ENCODE results near the gene SOST.

SOST gene

GRCh38 chr17:43740541-43740940 is 18.1 kb downstream of the SOST start:
- DNase-seq = no peak

DNA sequence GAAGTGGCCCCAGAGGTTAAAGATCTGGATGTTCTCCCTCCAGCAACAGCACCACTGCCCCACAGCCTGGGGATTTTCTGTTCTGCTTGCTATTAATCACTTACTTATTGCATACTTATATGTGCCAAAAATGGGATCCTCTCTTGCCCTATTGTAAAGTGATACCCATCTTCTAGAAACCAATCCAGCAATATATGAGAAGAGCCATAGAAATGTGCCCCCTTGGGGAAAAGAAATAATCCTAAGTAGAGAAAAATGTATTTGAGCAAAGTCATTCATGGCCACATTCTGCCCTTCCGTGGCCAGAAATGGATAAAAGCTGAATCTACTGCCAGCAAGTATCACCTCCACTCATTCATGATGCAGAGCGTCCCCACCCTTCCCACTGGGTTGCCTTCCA is 20.9 kb downstream of the SOST start:
- DNase-seq = no peak

DNA sequence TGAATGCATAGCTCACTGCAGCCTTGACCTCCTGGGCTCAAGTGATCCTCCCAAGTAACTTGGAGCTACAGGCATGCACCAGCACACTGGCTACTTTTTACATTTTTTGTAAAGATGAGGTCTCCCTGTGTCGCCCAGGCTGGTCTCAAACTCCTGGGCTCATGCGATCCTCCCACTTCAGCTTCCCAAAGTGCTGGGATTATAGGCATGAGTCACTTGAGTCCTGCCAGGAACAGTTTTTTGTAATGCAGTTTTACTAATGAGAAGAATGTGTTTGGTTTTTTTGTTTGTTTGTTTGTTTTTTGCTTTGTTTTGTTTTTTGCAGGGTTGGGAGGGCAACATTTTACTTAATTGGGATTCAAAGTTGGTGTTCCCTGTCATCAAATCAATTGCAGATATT is 22.2 kb downstream of the SOST start:
- DNase-seq = no peak

- DNase-seq = no peak
Observed at GRCh38 chr17:43734376-43734775, 24.2 kb downstream of the SOST start.

DNA sequence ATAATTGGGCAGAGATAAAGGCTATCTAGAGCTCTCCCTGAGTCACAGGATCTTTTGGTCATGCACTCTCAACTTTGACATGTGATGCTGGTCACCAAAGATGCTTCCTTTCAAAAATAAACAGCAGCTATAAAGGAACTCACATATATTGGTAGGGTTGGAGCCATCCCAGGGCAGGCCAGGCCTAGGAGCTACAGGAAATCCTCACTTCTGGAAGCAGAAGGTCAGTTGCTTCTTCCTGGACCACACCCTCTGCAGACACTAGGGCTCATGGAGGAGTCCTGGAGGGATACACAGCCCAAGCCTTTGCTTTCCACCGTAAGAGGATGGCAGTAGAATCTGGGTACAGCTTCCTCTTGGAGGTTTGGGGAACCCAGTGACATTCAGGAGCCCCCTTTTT is 24.6 kb downstream of the SOST start:
- no peak for DNase-seq

GRCh38 chr17:43732958-43733357 is 25.6 kb downstream of the SOST start:
- DNase-seq = no peak

- no peak for DNase-seq
Observed at GRCh38 chr17:43728081-43728480, 30.5 kb downstream of the SOST start.

GRCh38 chr17:43723697-43724359 is 34.8 kb downstream of the SOST start:
- DNase-seq = no peak

DNA sequence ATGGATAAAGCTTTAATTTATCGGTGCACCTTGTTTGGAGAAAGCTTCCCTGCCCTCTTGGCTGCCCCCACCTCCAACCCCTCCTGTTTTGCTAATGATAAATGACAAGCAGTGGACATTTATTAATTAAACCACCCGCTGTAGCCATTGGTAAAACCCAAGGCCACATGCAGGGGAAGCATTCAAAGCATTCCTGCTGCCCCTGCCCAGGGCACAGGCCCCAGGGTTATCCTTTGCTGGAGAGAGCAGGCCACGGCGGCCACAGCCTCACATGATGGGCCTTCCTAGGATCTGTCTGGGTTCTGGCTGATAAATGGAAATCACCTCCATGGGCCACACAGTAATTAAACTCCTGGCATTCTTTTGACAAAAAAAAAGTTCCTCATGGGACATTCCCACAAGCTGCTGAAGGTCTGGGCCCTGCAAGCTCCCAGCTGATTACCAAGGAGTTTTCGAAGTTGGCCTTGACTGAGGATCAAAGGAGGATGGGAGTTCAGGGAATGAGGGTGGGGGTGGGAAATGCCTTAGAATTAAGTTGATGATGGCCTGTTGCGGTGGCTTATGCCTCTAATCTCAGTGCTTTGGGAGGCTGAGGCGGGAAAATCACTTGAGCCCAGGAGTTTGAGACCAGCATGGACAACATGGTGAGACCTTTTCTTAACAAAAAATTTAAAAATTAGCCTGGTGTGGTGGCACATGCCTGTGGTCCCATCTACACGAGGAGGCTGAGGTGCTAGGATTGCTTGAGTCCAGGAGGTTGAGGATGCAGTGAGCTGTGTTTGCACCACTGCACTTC is 35.5 kb downstream of the SOST start:
- DNase-seq = no peak

GRCh38 chr17:43722269-43722619 is 36.3 kb downstream of the SOST start:
- DNase-seq = no peak

DNA sequence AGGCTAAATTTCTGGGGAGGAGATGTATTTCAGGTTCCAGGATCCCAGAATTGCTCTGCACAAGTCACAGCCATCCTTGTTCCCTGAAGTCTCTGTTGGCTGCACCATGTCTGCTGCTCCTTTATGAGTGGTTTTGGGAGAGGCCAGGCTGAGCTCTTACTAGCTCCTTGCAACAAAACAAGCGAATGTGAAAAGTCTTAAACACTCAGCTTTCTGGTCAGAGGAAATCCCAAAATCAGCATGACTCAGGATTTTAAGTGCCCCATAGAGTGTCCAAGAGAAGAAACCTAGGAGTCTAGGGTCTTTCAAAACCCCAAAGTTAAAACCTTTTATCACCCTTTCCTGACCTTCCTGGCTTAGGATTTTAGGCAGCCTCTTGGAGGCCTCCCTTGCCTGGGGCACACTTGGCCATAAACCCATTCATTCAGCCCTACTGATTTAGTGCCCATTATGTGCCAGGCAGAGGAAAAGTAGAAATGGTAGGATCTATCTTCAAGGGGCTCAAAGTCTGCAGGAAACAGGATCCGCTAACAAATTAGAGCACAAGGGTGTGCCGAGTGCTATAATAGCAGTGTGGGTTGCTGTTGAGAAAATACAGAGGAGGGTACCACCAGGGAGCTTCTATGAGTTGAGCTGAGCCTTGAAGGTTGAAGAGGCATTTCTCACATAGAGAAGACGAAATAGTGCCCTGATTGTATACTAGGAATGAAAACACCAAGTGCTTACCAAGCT is 36.9 kb downstream of the SOST start:
- DNase-seq = no peak

GRCh38 chr17:43720311-43721060 is 38.1 kb downstream of the SOST start:
- no peak for DNase-seq

GRCh38 chr17:43719578-43719977 is 39.0 kb downstream of the SOST start:
- no peak for DNase-seq

DNA sequence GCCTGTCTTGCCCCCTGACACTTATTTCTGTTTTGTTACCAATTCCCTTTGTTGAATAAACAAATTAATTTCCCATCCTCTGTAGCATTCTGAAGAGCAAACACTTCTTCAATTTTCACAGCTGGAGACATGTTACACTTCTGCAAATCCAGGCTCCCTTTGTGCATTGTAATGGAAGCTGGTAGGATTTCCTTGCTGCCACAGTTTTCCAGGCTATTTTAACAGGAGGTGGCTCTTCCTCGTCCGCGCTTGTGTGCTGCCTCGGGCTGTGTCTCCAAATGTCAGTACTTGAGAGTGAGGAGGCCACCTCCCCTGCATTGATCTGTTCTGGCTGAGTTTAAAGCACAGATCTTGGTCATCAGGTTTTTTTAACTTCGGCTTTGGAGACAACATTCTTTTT is 40.0 kb downstream of the SOST start:
- no peak for DNase-seq

- DNase-seq = no peak
Observed at GRCh38 chr17:43717913-43718312, 40.7 kb downstream of the SOST start.

GRCh38 chr17:43714465-43715149 is 44.0 kb downstream of the SOST start:
- DNase-seq = no peak

GRCh38 chr17:43713494-43714162 is 45.0 kb downstream of the SOST start:
- DNase-seq = no peak

DNA sequence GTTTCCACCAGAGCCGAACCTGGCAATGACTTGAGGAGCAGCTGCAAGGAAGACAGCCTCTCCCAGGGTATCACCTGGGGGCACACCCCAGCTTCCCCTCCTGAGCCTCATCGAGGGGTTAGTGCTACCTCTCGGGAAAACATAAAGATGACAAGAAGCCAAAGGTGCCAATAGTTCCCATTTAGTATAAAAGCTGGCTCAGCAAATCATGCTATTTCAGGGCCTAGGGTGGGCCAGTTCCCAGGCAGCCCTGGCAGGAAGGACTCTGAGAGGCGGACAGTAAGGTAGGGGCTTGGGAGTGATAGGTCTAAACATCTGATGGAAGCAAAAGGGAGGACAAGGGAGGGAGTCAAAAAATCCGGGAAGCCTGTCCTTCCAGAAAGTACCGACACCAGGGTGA is 46.2 kb downstream of the SOST start:
- DNase-seq = no peak

DNA sequence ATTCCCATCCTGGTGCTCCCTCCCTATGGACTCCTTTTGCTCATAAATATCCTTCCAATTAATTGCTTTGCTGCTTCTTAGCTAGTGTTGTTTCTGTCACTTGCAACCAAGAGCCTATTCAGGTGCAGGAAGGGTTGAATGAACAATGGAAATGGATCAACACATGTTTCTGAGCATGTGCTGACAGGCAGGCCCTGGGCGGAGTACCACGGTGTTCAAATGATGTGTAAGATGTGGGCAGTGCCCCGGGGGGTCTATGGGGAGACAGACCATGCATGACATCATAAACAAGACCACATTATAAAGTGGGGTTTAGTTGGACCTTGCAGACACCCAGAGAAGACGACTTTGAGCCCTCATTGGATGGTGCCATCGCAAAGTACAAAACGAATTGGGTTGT is 48.5 kb downstream of the SOST start:
- DNase-seq = no peak

GRCh38 chr17:43709210-43709609 is 49.4 kb downstream of the SOST start:
- no peak for DNase-seq

DNA sequence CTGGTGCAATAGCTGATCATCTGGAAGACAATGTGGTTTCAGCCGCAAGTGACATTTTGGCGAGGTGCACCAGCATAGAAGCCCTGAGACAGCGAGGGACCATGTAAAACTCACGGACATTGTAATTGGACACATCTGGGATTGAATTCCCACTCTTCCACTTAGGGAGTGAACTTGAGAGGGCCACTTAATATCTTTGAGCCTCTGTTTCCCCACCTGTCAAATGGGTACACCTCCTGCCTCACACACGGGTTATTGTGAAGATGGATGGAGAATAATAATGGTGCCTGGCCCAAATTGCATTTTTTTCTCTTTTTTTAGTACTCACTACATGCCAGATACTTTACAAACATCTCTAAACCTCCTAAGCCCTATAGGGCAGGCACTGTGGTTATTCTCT is 51.4 kb downstream of the SOST start:
- no peak for DNase-seq

- no peak for DNase-seq
Observed at GRCh38 chr17:43706235-43706634, 52.4 kb downstream of the SOST start.

All from NK-92 treated with Interleukin-12 subunit alpha and Interleukin-12 subunit beta, amount 100 ng/mL, for 24 hours (cell line).